GM21423 (cell line): ENCODE measurements around the gene RADIL.

Experiments
- ATAC-seq: cut with Tn5 transposase; IDR thresholded peaks from one replicate; pipeline ENCODE4 v1.9.1; 2021; ENCODE audit warnings: mild to moderate bottlenecking, moderate library complexity; ENCODE audit not compliant: unreplicated experiment

Gene RADIL

GRCh38 chr7:4882169-4883032 is 1.1 kb downstream of the RADIL start:
- ATAC-seq, result no peak

DNA sequence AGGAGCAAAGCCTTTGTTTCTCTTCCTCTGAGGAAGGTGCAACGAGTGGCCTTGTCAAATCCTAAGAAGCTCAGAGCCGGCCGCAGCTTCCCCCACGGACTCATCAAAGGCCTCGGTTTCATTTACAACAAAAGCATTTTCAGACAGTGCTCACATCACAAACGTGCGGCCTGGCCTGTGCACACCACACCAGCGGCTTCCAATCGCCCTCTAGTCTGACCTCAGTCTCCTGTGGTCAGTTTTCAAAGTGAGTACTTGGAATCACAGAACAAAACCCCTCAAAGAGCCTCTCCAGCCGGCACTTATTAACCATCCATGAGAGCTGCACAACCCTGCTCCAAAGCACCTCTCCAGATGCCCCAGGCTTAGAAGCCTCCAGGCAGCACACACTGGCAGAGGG is 3.3 kb downstream of the RADIL start:
- ATAC-seq, result no peak

GRCh38 chr7:4879396-4880081 is 4.0 kb downstream of the RADIL start:
- ATAC-seq, result no peak

GRCh38 chr7:4878336-4879335 is 4.9 kb downstream of the RADIL start:
- no peak for ATAC-seq

- no peak for ATAC-seq
Observed at GRCh38 chr7:4876586-4876985, 6.9 kb downstream of the RADIL start.

DNA sequence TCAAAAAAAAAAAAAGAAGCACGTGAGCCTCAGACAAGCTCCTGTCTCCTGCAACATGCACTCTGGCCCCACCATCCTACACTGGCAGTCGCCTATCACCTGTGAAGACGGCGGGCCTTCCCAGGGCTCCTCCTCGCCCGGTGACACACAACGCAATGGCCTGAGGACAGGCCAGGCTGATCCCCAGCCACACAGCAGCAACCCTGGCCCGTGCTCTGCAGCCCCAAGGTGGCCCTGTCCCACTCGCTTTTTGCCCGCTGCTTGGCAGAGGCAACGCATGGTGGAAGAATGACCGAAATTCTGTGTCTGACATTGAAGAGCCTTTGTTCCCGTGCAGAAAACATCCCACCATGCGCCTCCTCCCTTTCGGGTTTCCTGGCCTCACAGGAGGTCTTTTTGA is 8.1 kb downstream of the RADIL start:
- no peak for ATAC-seq

DNA sequence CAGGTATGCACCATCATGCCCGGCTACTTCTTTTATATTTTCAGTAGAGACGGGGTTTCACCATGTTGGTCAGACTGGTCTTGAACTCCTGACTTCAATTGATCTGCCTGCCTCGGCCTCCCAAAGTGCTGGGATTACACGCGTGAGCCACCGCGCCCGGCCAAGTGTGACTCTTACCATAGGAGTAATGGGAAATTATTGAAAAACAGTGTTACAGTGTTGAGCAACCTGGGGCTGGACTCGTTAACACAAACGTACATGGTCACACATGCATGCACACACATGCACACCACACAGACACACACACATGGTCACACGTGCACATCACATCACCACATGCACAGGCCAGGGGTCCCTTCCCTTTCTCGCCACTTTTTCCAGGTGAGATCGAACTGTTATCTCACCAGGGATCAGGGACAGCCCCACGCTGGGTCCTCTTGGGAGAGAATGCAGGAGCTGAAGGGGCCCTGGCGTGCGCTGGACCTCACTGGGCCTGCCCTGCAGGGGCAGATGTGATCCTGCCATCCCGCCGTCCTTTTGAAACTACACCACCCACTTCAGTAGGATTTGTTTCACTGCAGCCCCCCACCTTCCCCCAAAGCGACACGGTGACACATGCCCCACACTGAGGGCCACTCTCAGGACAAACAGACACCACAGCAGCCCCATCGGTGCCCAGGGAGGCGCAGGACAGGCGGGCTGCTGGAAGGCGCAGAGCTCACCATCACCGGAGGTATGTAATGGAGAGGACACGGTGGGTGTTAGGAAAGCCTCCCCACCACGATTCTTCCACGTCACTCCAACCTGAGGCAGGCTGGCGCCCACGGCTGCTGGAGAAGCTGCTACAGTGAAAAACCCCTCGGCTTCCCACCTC is 10.2 kb downstream of the RADIL start:
- ATAC-seq, result no peak

DNA sequence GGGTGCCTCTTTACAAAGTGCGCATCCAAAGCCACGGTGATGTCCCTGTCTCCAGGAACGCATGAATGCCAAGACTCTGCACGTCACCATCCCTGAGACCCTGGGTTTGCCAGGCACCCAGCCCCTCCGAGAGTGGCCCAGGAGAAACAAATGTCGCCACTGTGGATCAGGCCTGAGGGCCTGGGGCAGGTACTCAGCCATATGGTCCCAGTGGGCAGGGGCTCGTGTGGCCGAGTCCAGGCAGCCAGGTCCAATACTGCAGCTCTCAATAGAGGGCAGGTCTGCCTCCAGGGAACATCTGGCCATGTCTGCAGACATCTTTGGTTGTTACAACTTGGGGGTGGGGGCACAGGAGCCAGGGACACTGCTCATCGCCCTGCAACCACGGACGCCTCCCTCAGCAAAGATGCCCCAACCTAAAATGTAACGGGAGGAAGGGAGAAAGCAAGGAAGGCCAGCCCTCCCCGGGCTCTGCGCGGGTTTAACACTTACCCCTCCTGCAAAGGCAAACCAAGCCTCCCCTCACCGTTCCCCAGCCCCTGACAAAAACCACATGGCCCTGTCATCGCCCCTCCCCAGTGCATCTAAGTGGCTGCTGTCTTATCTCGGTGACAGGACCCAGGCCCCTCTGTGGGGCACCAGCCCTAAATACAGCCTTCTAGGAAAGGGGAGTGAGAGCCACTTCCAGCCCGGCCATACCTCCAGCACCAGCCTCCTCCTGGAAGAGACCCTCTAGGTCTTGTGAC is 11.4 kb downstream of the RADIL start:
- no peak for ATAC-seq

GRCh38 chr7:4871056-4871680 is 12.3 kb downstream of the RADIL start:
- ATAC-seq, result no peak

DNA sequence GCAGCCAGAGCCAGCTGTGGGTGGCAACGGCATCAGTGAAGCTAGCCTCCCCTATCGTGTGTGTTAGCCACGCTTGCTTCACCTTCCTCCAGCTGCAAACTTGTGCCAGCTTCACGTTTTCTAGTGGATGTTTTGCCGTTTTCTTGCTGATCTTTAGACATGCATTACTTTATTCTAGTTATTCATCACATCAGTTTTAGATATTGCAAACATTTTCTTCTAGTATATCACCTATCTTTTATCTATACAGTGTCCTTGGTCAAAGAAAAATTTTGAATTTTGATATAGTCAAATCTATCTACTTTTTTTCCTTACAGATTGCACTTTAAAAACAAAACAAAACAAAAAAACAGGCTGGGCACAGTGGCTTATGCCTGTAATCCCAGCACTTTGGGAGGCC is 15.0 kb downstream of the RADIL start:
- no peak for ATAC-seq

DNA sequence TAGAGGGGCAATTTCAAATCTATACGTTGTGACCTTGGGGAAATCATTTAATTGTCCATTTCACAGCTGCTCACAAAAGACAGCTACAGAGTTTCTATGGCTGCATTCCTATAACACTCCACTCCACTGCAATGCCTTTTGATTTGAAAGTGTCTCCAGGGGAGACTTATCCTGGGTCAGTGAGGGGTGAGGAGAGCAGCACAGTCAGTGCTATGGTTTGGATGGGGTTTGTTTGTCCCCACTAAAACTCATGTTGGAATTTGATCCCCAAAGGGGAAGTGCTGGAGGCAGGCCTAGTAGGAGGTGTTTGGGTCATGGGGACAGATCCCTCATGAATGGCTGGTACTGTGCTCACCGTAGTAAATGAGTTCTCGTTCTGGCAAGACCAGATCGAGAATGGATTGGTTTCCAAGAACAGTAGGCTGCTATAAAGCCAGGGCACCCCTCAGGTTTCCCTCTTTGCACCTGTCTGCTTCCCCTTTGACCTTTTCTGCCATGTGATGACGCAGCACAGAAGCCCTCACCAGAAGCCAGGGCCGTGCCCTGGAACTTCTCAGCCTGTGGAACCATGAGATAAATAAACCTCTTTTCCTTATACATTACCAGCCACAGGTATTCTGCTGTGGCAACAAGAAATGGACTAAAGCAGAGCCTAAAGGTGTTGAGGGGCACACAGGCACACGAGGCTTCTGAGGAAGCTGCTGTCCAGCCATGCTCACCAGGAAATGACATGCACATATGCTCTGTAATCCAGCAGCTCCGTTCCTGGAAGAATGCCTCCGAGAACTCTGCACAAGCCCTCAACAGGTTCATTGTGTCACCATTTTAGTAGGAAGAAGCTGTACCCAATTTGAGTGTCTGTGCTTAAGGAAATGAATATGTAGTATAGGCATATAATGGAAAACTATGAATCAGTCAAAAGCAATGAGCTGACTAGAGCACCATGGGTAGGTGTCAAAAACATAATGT is 16.7 kb downstream of the RADIL start:
- ATAC-seq, result no peak

DNA sequence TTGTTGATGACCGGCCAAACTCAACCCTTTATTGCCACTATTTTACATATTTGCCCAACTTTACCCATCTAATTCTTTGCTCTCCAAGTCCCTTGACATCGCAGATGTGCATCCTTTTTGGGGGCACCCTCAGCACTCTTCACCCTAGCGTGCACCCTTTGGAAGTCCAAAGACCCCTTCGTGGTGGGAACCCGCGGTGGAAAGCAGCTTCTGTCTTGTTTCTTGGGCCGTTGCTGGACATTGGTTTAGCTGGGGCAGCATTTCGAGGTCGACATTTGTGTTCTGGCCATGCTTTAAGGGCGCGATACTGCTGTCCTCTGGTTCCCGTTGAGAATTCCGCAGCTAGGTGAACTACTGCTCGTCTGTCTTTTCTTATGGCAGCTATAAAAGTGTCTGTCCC is 21.4 kb downstream of the RADIL start:
- no peak for ATAC-seq

DNA sequence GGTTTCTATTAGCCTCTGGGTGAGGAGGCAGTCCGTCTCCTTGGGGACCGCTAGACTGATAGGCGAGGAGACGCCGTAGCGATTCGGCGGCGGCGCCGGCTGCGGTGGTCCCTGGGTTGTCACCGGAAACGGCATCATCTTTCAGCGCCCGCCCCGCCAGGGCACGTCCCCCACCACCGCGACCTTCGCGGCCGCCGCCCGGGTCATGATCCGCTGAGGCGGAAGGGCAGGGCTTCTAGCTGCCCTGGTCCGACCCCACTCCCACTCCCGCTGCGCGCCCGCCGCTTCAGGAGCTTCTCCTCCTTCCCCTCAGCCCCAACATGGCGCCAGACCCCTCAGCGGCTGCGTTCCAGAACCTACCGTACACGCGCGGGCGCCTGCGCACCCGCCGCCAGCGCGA is 21.8 kb downstream of the RADIL start, which contains the start of gene PAPOLB:
PAPOLB (minus strand) TSS at position 358 of the 400 bp plus-strand sequence; CDS start at position 138, 220 bp downstream.
- no peak for ATAC-seq

- no peak for ATAC-seq
Observed at GRCh38 chr7:4861227-4861626, 22.3 kb downstream of the RADIL start.

- ATAC-seq, result no peak
Observed at GRCh38 chr7:4857189-4857588, 26.3 kb downstream of the RADIL start.

- ATAC-seq, result no peak
Observed at GRCh38 chr7:4856336-4857057, 27.0 kb downstream of the RADIL start.

DNA sequence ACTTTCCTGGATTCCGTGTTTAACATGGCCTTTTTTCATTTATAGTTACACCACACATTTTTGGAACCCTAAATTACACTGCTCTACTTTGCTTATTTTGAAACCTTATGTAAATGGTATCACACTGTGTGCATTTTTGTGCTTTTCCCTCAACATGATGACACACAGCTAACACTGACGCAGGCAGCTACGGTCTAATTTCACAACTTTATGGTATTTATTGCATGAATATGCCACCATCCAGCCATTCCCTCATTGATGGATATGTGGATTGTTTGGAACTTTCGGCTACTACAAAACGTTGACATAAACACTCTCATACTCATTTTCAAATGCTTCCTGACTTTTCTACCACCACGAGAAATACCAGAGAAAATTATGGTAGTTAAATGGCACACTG is 28.6 kb downstream of the RADIL start:
- ATAC-seq, result no peak
